ENCODE data around the gene ANKRD37. TPM values are rescaled to one million over a fixed set of nuclear protein-coding genes. Genes with fewer than 3 reads are reported as not detected.
A peak's percentile ranks its signal among the peaks of the same experiment; 100 is the strongest.

ANKRD37 gene
- total and polyA plus RNA-seq, 9 of the 15 experiments (the other 6 are each of a cell fraction or from before 2014, with no cell fraction given) = 1.3 to 53.7 (median 3.6) TPM

DNA sequence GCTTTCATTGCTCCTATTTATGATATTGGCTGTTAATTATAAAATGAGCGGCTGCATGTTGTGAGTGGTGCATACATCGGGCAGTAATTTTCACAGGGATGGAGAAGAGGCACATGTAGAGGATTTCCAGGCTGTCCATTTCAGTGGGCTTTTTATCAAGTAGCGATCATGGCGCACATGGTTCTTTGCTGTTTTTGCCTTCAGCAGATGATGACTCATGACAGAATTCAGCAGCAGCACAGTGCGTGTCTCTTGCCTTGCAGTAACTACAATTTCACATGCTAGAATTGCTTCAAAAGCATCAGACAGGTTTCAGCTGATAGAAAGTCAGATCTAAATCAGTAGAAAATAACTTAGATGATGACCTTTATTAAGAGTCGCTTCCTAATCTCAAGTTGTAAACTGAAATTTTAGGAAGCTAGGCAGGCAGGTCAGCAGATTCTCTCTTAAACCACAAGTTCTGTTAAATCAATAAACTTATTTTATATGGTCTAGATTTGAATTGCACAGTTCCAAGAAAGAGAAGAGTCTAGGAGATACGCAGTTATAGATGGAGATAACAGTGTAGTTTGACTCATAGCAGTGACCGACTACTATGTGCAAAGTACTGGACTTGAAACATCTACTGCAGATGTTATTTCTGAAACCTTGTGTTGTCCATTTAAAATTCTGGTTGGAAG, 36.7 kb upstream of the ANKRD37 start (continued):
- TF ChIP-seq CBX8 (IDR thresholded peaks at IDR 0.05; ENCODE audit: borderline replicate concordance, extremely low read depth, low read depth, low read length, poor library complexity, severe bottlenecking) = no peak
- TF ChIP-seq, protein P1, sequence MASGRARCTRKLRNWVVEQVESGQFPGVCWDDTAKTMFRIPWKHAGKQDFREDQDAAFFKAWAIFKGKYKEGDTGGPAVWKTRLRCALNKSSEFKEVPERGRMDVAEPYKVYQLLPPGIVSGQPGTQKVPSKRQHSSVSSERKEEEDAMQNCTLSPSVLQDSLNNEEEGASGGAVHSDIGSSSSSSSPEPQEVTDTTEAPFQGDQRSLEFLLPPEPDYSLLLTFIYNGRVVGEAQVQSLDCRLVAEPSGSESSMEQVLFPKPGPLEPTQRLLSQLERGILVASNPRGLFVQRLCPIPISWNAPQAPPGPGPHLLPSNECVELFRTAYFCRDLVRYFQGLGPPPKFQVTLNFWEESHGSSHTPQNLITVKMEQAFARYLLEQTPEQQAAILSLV (tag; IDR thresholded peaks at IDR 0.05) = no peak
- peak; percentile 89 for TF ChIP-seq MYC (IDR thresholded peaks at IDR 0.05; ENCODE audit: low read depth, low read length)
- no peak for TF ChIP-seq MYC (CRISPR knock-in tag; IDR thresholded peaks at IDR 0.05; ENCODE audit: borderline replicate concordance, low read depth)
- TF ChIP-seq, protein P2, sequence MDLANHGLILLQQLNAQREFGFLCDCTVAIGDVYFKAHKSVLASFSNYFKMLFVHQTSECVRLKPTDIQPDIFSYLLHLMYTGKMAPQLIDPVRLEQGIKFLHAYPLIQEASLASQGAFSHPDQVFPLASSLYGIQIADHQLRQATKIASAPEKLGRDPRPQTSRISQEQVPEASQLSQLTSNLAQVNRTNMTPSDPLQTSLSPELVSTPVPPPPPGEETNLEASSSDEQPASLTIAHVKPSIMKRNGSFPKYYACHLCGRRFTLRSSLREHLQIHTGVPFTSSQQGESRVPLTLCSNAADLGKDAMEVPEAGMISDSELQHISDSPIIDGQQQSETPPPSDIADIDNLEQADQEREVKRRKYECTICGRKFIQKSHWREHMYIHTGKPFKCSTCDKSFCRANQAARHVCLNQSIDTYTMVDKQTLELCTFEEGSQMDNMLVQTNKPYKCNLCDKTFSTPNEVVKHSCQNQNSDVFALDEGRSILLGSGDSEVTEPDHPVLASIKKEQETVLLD (IDR thresholded peaks at IDR 0.05) = 0 out of 2 replicates have a peak, but pooled peaks have one; percentile 18
- TF ChIP-seq, protein P3, sequence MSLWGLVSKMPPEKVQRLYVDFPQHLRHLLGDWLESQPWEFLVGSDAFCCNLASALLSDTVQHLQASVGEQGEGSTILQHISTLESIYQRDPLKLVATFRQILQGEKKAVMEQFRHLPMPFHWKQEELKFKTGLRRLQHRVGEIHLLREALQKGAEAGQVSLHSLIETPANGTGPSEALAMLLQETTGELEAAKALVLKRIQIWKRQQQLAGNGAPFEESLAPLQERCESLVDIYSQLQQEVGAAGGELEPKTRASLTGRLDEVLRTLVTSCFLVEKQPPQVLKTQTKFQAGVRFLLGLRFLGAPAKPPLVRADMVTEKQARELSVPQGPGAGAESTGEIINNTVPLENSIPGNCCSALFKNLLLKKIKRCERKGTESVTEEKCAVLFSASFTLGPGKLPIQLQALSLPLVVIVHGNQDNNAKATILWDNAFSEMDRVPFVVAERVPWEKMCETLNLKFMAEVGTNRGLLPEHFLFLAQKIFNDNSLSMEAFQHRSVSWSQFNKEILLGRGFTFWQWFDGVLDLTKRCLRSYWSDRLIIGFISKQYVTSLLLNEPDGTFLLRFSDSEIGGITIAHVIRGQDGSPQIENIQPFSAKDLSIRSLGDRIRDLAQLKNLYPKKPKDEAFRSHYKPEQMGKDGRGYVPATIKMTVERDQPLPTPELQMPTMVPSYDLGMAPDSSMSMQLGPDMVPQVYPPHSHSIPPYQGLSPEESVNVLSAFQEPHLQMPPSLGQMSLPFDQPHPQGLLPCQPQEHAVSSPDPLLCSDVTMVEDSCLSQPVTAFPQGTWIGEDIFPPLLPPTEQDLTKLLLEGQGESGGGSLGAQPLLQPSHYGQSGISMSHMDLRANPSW (CRISPR knock-in tag; IDR thresholded peaks at IDR 0.05) = no peak
- TF ChIP-seq EP300 (IDR thresholded peaks at IDR 0.05; ENCODE audit: low read length) = peak; percentile 26; the same call in 1 of the 2 replicates
- TF ChIP-seq ZNF644 (tag; IDR thresholded peaks at IDR 0.05; ENCODE audit: low read depth) = no peak
- no peak for TF ChIP-seq HMG20A (CRISPR knock-in tag; conservative IDR thresholded peaks at IDR 0.05)
- TF ChIP-seq, protein P4, sequence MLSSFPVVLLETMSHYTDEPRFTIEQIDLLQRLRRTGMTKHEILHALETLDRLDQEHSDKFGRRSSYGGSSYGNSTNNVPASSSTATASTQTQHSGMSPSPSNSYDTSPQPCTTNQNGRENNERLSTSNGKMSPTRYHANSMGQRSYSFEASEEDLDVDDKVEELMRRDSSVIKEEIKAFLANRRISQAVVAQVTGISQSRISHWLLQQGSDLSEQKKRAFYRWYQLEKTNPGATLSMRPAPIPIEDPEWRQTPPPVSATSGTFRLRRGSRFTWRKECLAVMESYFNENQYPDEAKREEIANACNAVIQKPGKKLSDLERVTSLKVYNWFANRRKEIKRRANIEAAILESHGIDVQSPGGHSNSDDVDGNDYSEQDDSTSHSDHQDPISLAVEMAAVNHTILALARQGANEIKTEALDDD (IDR thresholded peaks at IDR 0.05) = no peak; the same call in 1 of the 2 replicates
- TF ChIP-seq HDAC3 (IDR thresholded peaks at IDR 0.05; ENCODE audit: borderline replicate concordance, partially characterized antibody) = no peak
- no peak for TF ChIP-seq SRSF3 (IDR thresholded peaks at IDR 0.05; ENCODE audit: insufficient read depth, low read length)
- no peak for TF ChIP-seq SP1 (CRISPR knock-in tag; IDR thresholded peaks at IDR 0.05)
- TF ChIP-seq, protein P5, sequence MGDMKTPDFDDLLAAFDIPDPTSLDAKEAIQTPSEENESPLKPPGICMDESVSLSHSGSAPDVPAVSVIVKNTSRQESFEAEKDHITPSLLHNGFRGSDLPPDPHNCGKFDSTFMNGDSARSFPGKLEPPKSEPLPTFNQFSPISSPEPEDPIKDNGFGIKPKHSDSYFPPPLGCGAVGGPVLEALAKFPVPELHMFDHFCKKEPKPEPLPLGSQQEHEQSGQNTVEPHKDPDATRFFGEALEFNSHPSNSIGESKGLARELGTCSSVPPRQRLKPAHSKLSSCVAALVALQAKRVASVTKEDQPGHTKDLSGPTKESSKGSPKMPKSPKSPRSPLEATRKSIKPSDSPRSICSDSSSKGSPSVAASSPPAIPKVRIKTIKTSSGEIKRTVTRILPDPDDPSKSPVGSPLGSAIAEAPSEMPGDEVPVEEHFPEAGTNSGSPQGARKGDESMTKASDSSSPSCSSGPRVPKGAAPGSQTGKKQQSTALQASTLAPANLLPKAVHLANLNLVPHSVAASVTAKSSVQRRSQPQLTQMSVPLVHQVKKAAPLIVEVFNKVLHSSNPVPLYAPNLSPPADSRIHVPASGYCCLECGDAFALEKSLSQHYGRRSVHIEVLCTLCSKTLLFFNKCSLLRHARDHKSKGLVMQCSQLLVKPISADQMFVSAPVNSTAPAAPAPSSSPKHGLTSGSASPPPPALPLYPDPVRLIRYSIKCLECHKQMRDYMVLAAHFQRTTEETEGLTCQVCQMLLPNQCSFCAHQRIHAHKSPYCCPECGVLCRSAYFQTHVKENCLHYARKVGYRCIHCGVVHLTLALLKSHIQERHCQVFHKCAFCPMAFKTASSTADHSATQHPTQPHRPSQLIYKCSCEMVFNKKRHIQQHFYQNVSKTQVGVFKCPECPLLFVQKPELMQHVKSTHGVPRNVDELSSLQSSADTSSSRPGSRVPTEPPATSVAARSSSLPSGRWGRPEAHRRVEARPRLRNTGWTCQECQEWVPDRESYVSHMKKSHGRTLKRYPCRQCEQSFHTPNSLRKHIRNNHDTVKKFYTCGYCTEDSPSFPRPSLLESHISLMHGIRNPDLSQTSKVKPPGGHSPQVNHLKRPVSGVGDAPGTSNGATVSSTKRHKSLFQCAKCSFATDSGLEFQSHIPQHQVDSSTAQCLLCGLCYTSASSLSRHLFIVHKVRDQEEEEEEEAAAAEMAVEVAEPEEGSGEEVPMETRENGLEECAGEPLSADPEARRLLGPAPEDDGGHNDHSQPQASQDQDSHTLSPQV (IDR thresholded peaks at IDR 0.05) = peak; percentile 89
- TF ChIP-seq ZNF316 (IDR thresholded peaks at IDR 0.05) = peak; percentile 68
- no peak for TF ChIP-seq SAFB2 (IDR thresholded peaks at IDR 0.05; ENCODE audit: borderline replicate concordance, low read depth, low read length, severe bottlenecking)
- no peak for TF ChIP-seq NCOA1 (IDR thresholded peaks at IDR 0.05; ENCODE audit: low read depth)

Data from K562 (cell line).